ENCODE results near the gene RFTN1.

GRCh38 chr3:16514021-16514700 lies 662 bp upstream of the RFTN1 start:
- TF ChIP-seq CTCF (IDR thresholded peaks at IDR 0.05; ENCODE audit: low read depth, low read length, missing input control) (no peak), TAF1 (conservative IDR thresholded peaks at IDR 0.05) (no peak), SP1 (IDR thresholded peaks at IDR 0.05) (no peak), REST (IDR thresholded peaks at IDR 0.05) (no peak), YY1 (IDR thresholded peaks at IDR 0.05) (no peak)

Measured in liver (tissue), 3 donors.